NCI-H146 treated with DMSO at 0.1 percent for 48 hours (cell line): ENCODE measurements around the gene PLA2G4A.

ENCODE experiments used
- DNase-seq: peaks from one replicate; lab custom pipeline; 2025; ENCODE audit not compliant: unreplicated experiment; lab: John Stamatoyannopoulos, UW

The PLA2G4A gene

GRCh38 chr1:186872291-186872690 is 43.5 kb downstream of the PLA2G4A start:
- no peak for DNase-seq

DNA sequence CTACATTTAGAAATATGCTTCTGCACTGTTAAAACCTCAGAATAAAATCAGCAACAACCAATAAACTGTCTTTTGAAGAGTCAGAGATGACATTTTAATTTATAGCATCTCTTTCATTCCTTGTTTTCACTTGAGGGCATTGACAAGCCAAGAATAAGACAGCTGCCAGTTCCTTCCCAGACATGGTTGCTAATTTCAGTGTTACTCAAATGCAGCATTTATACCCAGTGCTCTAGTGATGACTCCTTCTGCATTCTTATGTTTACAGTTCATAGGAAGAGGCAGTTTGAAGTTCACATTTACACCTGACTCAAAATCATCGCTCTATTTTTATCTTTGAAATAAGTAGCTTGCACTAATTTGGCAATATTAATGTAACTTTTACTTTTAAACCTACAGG is 44.9 kb downstream of the PLA2G4A start:
- DNase-seq = no peak

DNA sequence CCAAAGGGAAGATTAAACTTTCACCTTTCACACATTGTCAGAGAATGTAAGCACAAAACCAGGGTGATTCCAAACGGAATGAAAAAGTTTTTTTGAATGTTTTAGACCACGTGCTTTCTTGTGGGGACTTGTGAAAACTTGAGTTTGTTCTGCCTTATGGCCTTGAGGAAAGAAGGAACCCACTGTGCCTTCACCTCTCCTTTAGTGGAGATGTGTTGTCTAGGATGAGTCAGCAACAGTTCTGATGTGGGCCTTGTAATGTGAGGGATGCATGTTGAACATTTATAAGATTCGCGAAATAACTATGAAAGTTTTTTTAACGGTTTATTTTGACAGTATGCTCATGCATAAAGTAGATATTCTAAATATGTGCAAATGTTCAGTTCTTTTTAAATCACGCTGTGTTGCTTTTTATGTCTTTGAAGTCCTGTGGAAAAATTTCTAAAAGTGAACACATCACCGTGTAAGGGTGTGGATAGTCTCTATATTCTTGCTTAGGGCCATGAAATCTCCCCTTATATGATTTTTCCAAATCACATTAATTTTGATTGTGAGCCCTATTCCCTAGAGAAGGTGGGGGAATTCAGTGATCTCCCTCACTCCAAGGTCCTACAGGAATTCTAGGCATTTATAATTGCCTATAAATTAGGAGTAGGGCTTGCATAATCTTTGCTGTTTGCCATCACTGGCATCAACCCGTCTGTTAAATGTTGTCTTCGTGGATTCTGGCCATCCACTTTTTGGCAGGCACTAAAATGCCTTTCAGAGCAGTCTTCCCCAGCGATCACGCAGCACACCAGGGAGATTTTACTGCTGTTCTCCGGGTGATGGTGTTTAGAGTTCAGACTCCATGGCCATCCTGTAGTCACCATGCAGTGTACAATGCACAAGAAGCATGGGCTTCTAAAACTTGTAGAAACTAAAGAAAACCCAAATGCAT is 47.4 kb downstream of the PLA2G4A start:
- no peak for DNase-seq

DNA sequence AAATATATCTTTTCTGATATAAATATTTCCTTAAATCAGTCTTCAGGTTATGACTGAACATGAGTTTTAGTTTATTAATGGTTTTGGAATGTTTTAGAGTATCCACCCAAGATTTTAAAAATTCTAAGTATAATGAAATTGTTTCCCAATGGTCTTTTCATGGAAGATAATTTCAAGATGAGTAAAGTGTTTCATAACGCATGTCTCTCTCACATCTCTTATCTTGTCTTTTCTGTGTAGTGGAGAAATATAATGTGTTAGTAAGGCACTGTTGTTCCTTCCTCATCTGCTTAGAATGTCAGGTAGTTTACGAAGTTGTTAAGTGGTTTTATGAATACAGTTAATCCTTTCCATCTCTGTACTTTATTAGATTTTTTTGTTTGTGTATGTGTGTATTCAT is 49.6 kb downstream of the PLA2G4A start:
- no peak for DNase-seq

- no peak for DNase-seq
These were observed 52.2 kb downstream of the PLA2G4A start for GRCh38 chr1:186880982-186881381.

DNA sequence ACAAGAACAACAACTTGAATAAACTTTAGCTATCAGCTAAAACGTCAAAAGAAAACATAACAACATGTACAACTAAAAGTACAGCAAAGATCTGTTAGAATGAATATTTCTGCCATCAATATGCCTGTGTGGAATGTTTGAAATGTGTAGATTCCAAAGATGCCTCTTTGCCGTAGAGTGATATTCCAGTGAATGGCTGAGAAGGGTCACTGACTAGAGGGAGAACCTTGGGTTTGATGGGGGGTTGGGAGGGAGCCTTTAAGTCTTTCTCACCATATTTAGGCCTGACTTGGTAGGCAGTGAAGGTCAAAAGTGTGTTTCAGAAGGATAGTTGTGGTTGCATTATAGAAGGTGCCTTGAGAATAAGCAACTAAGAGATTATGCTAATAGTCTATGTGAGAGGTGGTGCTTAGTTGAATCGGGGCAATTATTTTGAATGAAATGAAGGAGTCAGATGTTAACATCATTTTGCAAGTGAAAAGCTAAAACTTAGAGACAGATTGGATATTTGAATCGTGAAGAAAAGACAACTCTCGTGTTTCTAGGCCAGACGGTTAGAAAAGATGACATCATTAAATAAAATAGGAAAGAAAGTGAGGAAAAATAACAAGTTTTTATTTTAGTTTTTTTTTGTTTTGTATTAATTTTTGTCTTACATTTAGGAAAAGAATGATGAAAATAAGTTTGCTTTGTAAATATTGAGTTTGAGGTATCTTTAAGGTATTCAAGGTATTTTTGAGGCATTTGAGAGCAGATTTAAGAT is 53.8 kb downstream of the PLA2G4A start:
- DNase-seq = no peak

- no peak for DNase-seq
These were observed 55.5 kb downstream of the PLA2G4A start for GRCh38 chr1:186884251-186884650.

GRCh38 chr1:186887203-186887602 is 58.5 kb downstream of the PLA2G4A start:
- no peak for DNase-seq

DNA sequence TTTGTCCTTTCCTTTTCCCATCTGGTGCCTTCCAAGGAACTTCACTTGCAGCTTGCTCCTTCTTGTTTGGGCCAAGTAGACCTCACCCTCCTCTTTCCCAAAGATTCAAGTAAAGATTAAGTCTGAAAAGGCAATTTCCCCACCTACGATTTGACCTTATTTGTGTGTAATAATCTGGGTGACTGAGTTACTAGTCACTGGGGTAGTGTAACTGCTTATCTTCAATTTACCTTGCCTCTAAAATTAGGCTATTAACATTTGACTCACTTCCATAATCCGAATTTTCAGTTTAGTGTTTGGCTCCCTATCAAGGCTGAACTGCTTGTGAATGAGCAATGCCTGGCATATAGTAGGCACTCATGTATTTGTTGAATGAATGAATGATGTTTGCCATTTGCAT is 59.6 kb downstream of the PLA2G4A start:
- DNase-seq = no peak

GRCh38 chr1:186892936-186893335 is 64.2 kb downstream of the PLA2G4A start:
- DNase-seq = no peak

- no peak for DNase-seq
These were observed 65.7 kb downstream of the PLA2G4A start for GRCh38 chr1:186894415-186894814.

DNA sequence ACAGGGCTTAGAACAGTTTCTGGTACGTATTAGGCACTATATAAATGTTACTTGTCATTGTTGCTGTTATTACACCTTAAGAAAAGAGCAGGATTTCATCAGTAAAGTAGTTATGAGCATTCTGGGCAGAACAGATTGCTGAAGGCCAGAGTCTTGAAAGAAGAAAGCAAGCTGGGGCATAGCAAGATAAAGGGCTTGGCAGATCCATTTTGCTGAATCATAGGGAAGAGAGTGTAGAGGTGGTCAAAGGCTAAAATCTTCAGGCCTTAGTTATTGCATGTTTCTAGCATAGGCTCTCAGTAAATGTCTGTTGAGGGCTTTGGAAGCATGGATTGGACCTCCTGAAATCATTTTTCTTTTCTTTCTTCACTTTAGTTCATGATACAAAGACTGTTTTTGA is 67.5 kb downstream of the PLA2G4A start:
- DNase-seq = no peak

- no peak for DNase-seq
These were observed 68.3 kb downstream of the PLA2G4A start for GRCh38 chr1:186897008-186897407.

DNA sequence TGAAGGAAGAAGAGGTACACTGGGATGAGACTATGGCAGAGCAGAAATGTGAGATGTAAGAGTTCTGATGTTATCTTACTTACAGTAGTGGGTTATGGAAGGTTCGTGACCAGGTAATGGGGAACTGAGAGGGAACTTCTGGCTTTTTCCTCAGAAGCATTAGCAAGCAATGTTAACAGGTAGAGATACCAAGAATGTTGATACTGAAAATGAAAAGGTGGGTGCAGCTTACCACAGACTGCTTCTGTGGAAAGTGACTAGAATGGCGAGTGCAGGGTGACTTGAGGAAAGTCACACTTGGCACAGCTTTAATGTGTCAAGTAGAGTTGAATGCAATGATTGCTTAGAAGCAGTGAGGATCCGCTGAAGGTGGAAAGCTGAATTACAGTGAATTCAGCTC is 70.8 kb downstream of the PLA2G4A start:
- no peak for DNase-seq

GRCh38 chr1:186899977-186900376 is 71.2 kb downstream of the PLA2G4A start:
- DNase-seq = no peak

DNA sequence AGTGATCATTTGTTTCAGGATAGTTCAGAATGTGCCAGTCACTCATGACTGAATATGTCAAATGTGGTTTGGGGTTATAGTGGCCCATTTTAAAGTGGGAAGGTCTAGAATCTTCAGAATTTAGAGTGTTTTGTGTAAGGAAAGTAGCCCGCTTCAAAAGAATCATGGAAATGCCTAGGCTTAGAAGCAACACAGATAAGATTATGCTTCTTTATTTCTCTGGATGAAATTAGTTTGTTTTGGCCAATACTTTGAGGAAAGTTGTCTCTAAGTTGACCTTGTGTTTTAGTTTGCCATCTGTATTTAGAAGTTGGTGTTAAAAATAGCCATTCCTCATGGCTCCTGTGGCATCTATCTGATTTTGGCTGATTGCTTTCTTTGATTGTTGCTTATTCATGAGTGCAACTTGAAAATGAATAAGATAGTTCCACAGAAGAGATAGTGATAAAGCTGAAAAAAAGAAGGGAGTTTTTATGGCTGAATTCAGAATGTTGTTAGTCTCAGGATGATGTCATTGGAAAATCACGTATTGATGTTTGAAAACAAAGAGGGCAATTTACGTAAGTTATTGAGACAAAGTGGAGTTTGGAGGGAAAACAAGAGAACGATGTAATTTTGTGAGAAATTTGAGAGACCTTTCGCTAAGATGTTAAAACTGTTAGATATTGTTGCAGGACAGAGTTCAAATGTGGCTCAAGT is 71.9 kb downstream of the PLA2G4A start:
- DNase-seq = no peak

DNA sequence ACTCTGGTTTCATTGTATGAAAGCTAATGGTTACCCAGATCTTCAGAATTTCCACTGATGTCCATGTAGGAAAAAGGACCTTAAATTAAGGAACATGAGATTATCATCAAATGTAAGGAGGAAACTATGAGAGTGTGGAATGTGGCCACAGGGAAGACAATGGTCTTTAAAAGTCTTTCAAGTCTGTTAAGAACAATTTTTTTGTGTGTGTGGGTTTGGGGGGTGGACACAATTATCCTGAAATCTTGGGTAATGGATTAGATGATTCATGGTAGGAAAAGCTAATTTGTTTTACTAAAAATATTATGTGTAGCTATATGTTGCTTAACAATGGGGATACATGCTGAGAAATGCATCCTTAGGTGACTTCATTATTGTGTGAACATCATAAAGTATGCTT is 72.9 kb downstream of the PLA2G4A start:
- no peak for DNase-seq

- DNase-seq = no peak
These were observed 74.8 kb downstream of the PLA2G4A start for GRCh38 chr1:186903374-186904136.

DNA sequence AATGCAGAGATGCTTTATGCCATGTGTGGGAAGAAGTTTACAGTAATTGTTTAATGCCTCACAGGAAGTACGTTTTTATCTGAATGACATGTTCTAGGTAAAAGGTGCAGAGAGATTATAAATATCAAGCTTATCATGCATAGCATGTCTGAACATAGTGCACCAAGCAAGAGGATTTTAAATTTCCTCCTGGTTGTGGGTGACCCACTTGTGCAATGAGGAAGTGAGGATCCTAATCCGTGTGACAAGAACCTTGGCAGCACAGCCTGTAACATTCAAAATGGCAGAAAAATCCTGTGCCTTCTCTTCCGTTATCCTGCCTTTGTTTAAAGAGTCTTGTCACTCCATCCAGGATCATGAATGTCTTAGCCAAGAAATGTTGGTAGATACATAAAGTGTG is 75.6 kb downstream of the PLA2G4A start:
- no peak for DNase-seq

- no peak for DNase-seq
These were observed 76.8 kb downstream of the PLA2G4A start for GRCh38 chr1:186905561-186905960.

DNA sequence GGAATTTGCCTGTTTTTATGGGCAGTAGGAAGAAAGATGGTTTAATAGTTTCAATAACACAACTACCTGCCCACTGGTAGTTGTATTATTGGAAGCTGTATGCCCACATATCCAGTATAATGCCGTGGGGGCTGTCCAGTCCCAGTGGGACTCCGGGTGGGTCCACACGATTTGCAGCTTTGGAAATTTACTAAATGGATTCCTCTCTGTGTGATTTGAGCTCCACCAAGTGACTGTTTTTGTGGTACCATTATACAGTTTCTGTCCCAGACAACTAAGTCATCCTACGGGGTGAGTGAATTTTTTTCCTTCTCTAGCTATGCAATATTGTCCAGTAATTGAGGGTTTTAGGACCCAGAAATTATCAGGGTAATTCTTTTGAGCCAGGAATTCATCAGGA is 86.8 kb downstream of the PLA2G4A start:
- DNase-seq = no peak
